Measurements from ENCODE around the gene RFXAP. TPM values are rescaled to one million over a fixed set of nuclear protein-coding genes. Genes with fewer than 3 reads are reported as not detected.

The RFXAP gene
- total and polyA plus RNA-seq, 3 experiments from 2014 or later = 3.3 to 11.7 (median 10.2) TPM

DNA sequence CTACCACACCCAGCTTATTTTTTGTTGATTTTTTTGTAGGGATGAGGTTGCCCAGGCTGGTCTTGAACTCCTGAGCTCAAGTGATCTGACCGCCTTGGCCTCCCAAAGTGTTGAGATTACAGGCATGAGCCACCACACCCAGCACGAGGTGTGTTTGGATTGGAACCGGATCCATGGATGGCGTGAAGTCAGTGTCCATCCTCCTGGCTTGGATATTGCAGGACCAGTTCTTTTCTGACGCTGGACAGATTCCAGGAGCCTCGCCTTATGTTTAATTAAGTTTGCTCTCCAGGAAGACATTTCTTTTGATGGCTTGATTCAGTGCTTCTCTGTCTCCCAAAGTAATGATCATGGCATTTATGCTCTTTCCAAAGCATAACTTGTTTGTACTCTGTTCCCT lies 14.4 kb upstream of the RFXAP start:
- Mint-ChIP-seq H3K27ac (no peak overlapping the region), H3K36me3 (no peaks in the 10 kb centered on the region), H3K4me3 (no peak overlapping the region), H3K4me1 (no peaks in the 10 kb centered on the region), H3K9me3 (no peaks in the 10 kb centered on the region), H3K27me3 (peaks cover 4 to 59% of the 10 kb centered on the region in 2 donors)
- Histone ChIP-seq H3K36me3 (ENCODE audit: insufficient read depth, low read length) (no peaks in the 10 kb centered on the region), H3K4me3 (ENCODE audit: low read length) (no peak overlapping the region), H3K9me3 (ENCODE audit: low read length) (no peaks in the 10 kb centered on the region), H3K4me1 (ENCODE audit: insufficient read depth, low read length) (no peaks in the 10 kb centered on the region), H3K27ac (ENCODE audit: low read depth, low read length) (no peak overlapping the region), H3K27me3 (ENCODE audit: insufficient read depth, low read length, poor library complexity, severe bottlenecking) (no peaks in the 10 kb centered on the region)
- ChIA-PET CTCF (no interaction called here), POLR2A (no interaction called here)
- DNase-seq = no peak

DNA sequence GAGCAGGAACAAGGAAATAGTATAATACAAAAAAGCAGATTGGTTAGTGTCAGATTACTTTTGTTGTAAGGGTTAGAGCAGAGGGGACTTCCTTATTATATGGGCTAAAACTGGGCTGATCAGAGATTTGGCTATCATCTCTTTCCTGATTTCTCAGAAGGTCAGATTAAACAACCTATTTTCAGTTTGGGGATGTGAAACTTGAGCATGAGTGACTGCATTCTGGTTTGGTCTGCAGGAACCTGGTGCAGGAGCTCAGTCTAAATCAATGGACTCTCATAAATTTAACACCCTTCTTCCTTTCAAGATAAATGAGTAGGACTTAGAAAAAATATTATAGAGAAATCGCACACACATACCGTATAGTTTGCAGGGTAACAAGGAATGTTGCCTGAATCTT lies 12.9 kb upstream of the RFXAP start:
- no peak overlapping the region for H3K27ac Mint-ChIP-seq
- no peaks in the 10 kb centered on the region for H3K36me3 Mint-ChIP-seq
- Histone ChIP-seq H3K36me3 (ENCODE audit: insufficient read depth, low read length) (no peaks in the 10 kb centered on the region), H3K9me3 (ENCODE audit: low read length) (no peaks in the 10 kb centered on the region), H3K27ac (ENCODE audit: low read depth, low read length) (no peak overlapping the region), H3K27me3 (ENCODE audit: insufficient read depth, low read length, poor library complexity, severe bottlenecking) (no peaks in the 10 kb centered on the region), H3K4me1 (ENCODE audit: insufficient read depth, low read length) (no peaks in the 10 kb centered on the region), H3K4me3 (ENCODE audit: low read length) (no peak overlapping the region)
- no peak for DNase-seq
- no peak overlapping the region for H3K4me3 Mint-ChIP-seq
- no peaks in the 10 kb centered on the region for H3K4me1 Mint-ChIP-seq
- ChIA-PET POLR2A (no interaction called here), CTCF (no interaction called here)
- peaks cover 9 to 63% of the 10 kb centered on the region in 2 donors for H3K27me3 Mint-ChIP-seq
- H3K9me3 Mint-ChIP-seq = no peaks in the 10 kb centered on the region

DNA sequence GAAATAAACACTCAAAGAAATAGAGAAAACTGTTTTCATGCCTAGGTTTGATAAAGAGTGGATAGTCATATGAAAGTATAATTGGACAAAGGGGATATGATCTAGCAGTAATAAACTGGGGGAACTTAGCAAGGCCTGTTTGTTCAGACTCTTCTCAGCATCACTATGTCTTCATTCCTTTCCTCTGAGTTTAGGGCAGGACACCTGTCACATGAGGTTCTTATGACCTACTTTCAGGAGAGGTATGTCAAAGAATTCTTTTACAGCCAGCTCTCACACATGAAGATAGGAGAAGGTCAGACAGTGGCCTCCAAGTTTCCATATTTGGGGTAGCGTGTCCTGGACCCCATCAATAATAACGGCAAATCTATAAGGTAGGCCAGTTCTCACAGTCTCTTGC lies 11.4 kb upstream of the RFXAP start:
- DNase-seq = no peak
- no peaks in the 10 kb centered on the region for H3K9me3 Mint-ChIP-seq
- Histone ChIP-seq H3K4me1 (ENCODE audit: insufficient read depth, low read length) (no peaks in the 10 kb centered on the region), H3K36me3 (ENCODE audit: insufficient read depth, low read length) (no peaks in the 10 kb centered on the region), H3K4me3 (ENCODE audit: low read length) (no peak overlapping the region), H3K27me3 (ENCODE audit: insufficient read depth, low read length, poor library complexity, severe bottlenecking) (no peaks in the 10 kb centered on the region), H3K27ac (ENCODE audit: low read depth, low read length) (no peak overlapping the region), H3K9me3 (ENCODE audit: low read length) (no peaks in the 10 kb centered on the region)
- H3K4me3 Mint-ChIP-seq = no peak overlapping the region
- no peaks in the 10 kb centered on the region for H3K36me3 Mint-ChIP-seq
- no peaks in the 10 kb centered on the region for H3K4me1 Mint-ChIP-seq
- no peak overlapping the region for H3K27ac Mint-ChIP-seq
- ChIA-PET POLR2A (no interaction called here), CTCF (no interaction called here)
- peaks cover 8 to 69% of the 10 kb centered on the region in 2 donors for H3K27me3 Mint-ChIP-seq

GRCh38 chr13:36813225-36813624 lies 5.8 kb upstream of the RFXAP start:
- Mint-ChIP-seq H3K27me3 (peaks cover 18 to 36% of the 10 kb centered on the region in 2 donors), H3K9me3 (no peaks in the 10 kb centered on the region), H3K36me3 (no peaks in the 10 kb centered on the region), H3K4me1 (peaks cover under 1 to 3% (median 2%) of the 10 kb centered on the region in 3 donors), H3K4me3 (no peak overlapping the region), H3K27ac (no peak overlapping the region)
- Histone ChIP-seq H3K4me1 (ENCODE audit: insufficient read depth, low read length) (no peaks in the 10 kb centered on the region), H3K9me3 (ENCODE audit: low read length) (no peaks in the 10 kb centered on the region), H3K27me3 (ENCODE audit: insufficient read depth, low read length, poor library complexity, severe bottlenecking) (peaks cover 3% of the 10 kb centered on the region), H3K27ac (ENCODE audit: low read depth, low read length) (no peak overlapping the region), H3K36me3 (ENCODE audit: insufficient read depth, low read length) (no peaks in the 10 kb centered on the region), H3K4me3 (ENCODE audit: low read length) (no peak overlapping the region)
- CTCF ChIA-PET = interaction anchor here (1.2 kb wide), 1 partner anchor 37 kb away, joined by 3 read pairs; no protein-coding TSS in a partner anchor
- POLR2A ChIA-PET = no interaction called here
- no peak for DNase-seq

- CTCF ChIA-PET = no interaction called here
- Mint-ChIP-seq H3K9me3 (no peaks in the 10 kb centered on the region), H3K27ac (no peak overlapping the region), H3K36me3 (peaks cover 0 to 5% (median 0%) of the 10 kb centered on the region in 3 donors), H3K4me3 (no peak overlapping the region), H3K4me1 (peaks cover 9 to 11% (median 10%) of the 10 kb centered on the region in 3 donors), H3K27me3 (peaks cover 18 to 31% of the 10 kb centered on the region in 2 donors)
- no peak for DNase-seq
- H3K36me3 ChIP-seq (ENCODE audit: insufficient read depth, low read length) = no peaks in the 10 kb centered on the region
- peaks cover 3% of the 10 kb centered on the region for H3K27me3 ChIP-seq (ENCODE audit: insufficient read depth, low read length, poor library complexity, severe bottlenecking)
- POLR2A ChIA-PET = no interaction called here
- H3K4me1 ChIP-seq (ENCODE audit: insufficient read depth, low read length) = no peaks in the 10 kb centered on the region
- no peaks in the 10 kb centered on the region for H3K9me3 ChIP-seq (ENCODE audit: low read length)
- no peak overlapping the region for H3K4me3 ChIP-seq (ENCODE audit: low read length)
- H3K27ac ChIP-seq (ENCODE audit: low read depth, low read length) = no peak overlapping the region
Measured at GRCh38 chr13:36814465-36814864, 4.6 kb upstream of the RFXAP start.

DNA sequence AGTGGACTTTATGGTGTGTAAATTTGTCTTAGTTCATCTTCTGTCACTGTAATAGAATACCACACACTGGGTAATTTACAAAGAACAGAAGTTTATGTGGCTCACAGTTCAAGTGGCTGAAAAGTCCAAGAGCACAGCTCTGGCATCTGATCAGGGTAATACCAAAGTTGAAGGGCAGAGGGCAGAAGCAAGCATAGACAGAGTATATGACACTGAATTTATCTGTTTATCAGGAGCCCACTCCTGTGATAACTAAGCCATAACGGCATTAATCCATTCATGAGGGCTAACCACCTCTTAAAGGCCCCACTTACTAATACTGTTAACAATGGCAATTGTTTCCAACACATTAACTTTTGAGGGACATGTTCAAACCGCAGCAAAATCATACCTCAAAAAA lies 4.0 kb upstream of the RFXAP start:
- no peak overlapping the region for H3K4me3 ChIP-seq (ENCODE audit: low read length)
- H3K36me3 Mint-ChIP-seq = peaks cover 0 to 11% (median 0%) of the 10 kb centered on the region in 3 donors
- CTCF ChIA-PET = no interaction called here
- H3K36me3 ChIP-seq (ENCODE audit: insufficient read depth, low read length) = no peaks in the 10 kb centered on the region
- peak overlapping the region in 1 of 8 donors; percentile 25 for H3K27ac Mint-ChIP-seq
- peaks cover 2% of the 10 kb centered on the region for H3K4me1 ChIP-seq (ENCODE audit: insufficient read depth, low read length)
- H3K27me3 ChIP-seq (ENCODE audit: insufficient read depth, low read length, poor library complexity, severe bottlenecking) = peaks cover 3% of the 10 kb centered on the region
- H3K9me3 Mint-ChIP-seq = no peaks in the 10 kb centered on the region
- peaks cover 17 to 28% of the 10 kb centered on the region in 2 donors for H3K27me3 Mint-ChIP-seq
- peaks cover 15 to 17% (median 16%) of the 10 kb centered on the region in 3 donors for H3K4me1 Mint-ChIP-seq
- no peak overlapping the region for H3K27ac ChIP-seq (ENCODE audit: low read depth, low read length)
- H3K4me3 Mint-ChIP-seq = peak overlapping the region in 1 of 7 donors; percentile 60
- POLR2A ChIA-PET = no interaction called here
- DNase-seq = no peak
- no peaks in the 10 kb centered on the region for H3K9me3 ChIP-seq (ENCODE audit: low read length)

- Histone ChIP-seq H3K36me3 (ENCODE audit: insufficient read depth, low read length) (no peaks in the 10 kb centered on the region), H3K4me3 (ENCODE audit: low read length) (peak overlapping the region; percentile 97), H3K27ac (ENCODE audit: low read depth, low read length) (peak overlapping the region; percentile 81), H3K4me1 (ENCODE audit: insufficient read depth, low read length) (peaks cover 23% of the 10 kb centered on the region), H3K9me3 (ENCODE audit: low read length) (no peaks in the 10 kb centered on the region), H3K27me3 (ENCODE audit: insufficient read depth, low read length, poor library complexity, severe bottlenecking) (peaks cover 3% of the 10 kb centered on the region)
- Mint-ChIP-seq H3K4me1 (peaks cover 39 to 48% (median 48%) of the 10 kb centered on the region in 3 donors), H3K4me3 (peak overlapping the region; percentile 81 to 98 (median 95)), H3K9me3 (no peaks in the 10 kb centered on the region), H3K27ac (peak overlapping the region; percentile 83 to 97 (median 94)), H3K27me3 (peaks cover 4 to 13% of the 10 kb centered on the region in 2 donors), H3K36me3 (peaks cover 0 to 13% (median 0%) of the 10 kb centered on the region in 3 donors)
- no peak for DNase-seq
- POLR2A ChIA-PET = interaction anchor here (1.0 kb wide), 1 partner anchor 182 kb away, joined by 3 read pairs; the partner anchor contains the start of gene EXOSC8
- CTCF ChIA-PET = interaction anchor here (1.0 kb wide), 1 partner anchor 9 kb away, joined by 4 read pairs; no protein-coding TSS in a partner anchor
Measured at GRCh38 chr13:36817996-36818803, 822 bp upstream of the RFXAP start.

DNA sequence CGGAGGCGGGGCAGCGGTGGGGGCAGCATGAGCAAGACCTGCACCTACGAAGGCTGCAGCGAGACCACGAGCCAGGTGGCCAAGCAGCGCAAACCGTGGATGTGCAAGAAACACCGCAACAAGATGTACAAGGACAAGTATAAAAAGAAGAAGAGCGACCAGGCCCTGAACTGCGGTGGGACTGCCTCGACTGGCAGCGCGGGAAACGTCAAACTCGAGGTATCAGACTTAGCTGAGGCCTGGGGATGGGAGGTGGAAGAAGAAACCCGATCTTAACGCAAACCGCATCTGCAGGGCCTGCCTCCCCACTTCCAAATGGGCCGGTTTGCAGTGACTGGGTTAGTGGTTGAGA lies 693 bp downstream of the RFXAP start:
- Mint-ChIP-seq H3K9me3 (no peaks in the 10 kb centered on the region), H3K27me3 (peaks cover 0 to 5% of the 10 kb centered on the region in 2 donors), H3K4me1 (peaks cover 53 to 63% (median 63%) of the 10 kb centered on the region in 3 donors), H3K36me3 (peaks cover 0 to 15% (median 0%) of the 10 kb centered on the region in 3 donors), H3K27ac (peak overlapping the region; percentile 82 to 99 (median 94)), H3K4me3 (peak overlapping the region; percentile 81 to 98 (median 95))
- ChIA-PET CTCF (no interaction called here), POLR2A (no interaction called here)
- Histone ChIP-seq H3K36me3 (ENCODE audit: insufficient read depth, low read length) (no peaks in the 10 kb centered on the region), H3K4me3 (ENCODE audit: low read length) (peak overlapping the region; percentile 97), H3K27me3 (ENCODE audit: insufficient read depth, low read length, poor library complexity, severe bottlenecking) (no peaks in the 10 kb centered on the region), H3K9me3 (ENCODE audit: low read length) (no peaks in the 10 kb centered on the region), H3K4me1 (ENCODE audit: insufficient read depth, low read length) (peaks cover 29% of the 10 kb centered on the region), H3K27ac (ENCODE audit: low read depth, low read length) (peak overlapping the region; percentile 81)
- peak in 2 of 5 donors; percentile 9 to 30 for DNase-seq

Data from CD8-positive, alpha-beta memory T cell (primary cell).